Measurements from ENCODE around the gene CRYGC.

- TF ChIP-seq CTCF (IDR thresholded peaks at IDR 0.05): no peak
- no peak for TF ChIP-seq EZH2 (IDR thresholded peaks at IDR 0.05)
Observed at GRCh38 chr2:208103616-208104015, 26.0 kb downstream of the CRYGC start.

All from neural progenitor cell (in vitro differentiated cells).